GM19328 (cell line): ENCODE measurements around the gene NR3C1.

Source experiments
- ATAC-seq: cut with Tn5 transposase; IDR thresholded peaks from one replicate; pipeline ENCODE4 v1.9.1; 2021; ENCODE audit warnings: mild to moderate bottlenecking, moderate library complexity; ENCODE audit not compliant: unreplicated experiment

Gene NR3C1

DNA sequence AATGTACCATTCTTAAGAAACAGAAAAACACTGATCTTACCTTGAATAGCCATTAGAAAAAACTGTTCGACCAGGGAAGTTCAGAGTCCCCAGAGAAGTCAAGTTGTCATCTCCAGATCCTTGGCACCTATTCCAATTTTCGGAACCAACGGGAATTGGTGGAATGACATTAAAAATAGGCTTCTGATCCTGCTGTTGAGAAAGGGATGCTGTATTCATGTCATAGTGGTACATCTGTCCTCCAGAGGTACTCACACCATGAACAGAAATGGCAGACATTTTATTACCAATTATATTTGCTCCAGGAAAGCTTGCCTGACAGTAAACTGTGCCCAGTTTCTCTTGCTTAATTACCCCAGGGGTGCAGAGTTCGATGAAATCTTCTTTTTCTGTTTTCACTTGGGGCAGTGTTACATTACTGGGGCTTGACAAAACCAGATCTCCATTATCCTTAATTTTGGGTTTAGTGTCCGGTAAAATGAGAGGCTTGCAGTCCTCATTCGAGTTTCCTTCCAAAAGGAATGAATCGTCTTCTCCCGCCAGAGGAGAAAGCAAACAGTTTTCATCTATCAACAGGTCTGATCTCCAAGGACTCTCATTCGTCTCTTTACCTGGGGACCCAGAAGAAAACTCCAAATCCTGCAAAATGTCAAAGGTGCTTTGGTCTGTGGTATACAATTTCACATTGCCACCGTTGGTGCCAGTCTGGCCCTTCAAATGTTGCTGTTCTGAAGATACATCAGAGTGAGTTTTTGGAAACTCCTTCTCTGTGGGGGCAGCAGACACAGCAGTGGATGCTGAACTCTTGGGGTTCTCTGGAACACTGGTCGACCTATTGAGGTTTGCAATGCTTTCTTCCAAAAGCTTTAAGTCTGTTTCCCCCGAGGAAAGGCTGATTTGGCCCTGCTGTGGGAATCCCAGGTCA is 3.6 kb downstream of the NR3C1 start:
- no peak for ATAC-seq

DNA sequence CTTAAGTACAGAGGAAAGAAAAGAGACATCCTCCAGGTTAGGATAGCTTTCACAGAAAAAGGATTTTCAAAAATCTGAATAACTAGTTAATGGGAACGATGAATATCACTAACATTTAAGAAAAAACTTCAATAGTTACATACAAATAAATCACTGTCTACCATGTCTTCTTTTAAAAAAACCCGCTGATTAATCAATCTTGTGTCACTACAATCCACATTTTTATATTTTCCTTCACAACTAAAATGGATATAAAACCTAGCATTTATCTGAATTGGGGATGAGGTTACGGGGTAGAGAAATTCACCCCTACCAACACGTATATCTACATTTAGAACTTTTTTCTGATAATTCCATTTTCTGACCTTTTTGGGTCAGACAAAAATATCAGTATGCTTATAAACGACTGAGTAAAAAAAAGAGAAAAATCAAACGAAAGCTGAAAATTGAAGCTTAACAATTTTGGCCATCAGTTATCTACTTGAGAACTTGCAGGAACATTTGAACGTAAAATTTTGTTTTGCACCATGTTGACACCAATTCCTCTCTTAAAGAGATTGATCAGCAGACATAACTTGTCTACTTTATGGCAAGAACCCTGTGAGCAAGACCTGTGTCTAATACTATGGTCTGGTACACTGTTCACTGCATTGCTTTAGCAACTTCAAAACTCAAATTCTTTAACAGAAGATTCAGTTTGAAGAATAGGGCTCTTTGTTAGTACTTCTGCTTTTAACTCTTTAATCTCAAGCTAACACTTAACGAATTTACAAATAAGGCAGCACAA is 4.8 kb downstream of the NR3C1 start:
- ATAC-seq, result no peak

DNA sequence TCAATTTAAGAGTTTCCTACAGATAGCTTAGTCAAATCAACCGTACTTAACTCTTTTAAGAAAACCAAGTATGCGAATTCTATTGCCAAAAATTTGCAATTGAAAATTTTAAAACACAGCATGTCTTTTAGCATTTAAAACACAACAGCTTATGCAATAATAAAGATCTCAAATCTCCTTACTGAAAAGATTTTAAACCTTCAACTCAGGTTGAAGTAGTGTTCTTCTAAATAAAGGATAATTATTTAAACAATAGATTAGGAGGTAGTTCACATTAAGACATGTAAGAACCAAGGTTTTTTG is 5.5 kb downstream of the NR3C1 start:
- ATAC-seq, result no peak

DNA sequence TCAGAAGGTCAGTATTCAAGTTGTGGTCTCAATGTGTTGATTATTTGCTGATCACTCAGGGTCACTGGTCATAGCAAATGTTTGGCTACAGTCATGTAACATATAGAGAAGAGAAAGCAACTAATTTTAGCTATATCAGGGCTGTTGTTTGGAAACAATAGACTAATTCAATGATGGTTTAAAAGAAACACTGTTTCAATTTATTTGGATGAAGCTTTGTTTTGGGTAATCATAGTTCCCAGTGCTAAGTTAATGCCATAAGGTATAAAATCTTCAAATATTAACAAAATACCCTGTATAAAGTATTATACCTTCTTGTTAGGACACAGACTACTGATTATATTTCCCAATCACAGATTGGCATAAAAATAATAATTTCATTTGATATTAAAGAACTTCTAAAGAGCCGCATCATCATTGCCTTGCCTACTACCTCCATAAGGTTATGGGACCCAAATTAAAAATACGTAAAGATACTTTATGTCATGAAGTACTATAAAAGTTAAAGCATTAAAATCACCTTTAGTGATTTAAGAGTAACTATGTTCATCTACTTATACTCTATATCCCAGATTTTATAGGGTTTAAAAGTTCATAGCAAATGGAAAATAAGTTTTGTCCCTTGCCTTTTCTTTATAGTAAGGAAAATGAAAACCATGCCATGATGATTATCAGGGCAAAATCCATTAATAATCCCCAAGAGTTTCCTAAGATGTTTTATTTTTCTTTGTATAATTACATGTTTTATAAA is 6.0 kb downstream of the NR3C1 start:
- ATAC-seq, result no peak

DNA sequence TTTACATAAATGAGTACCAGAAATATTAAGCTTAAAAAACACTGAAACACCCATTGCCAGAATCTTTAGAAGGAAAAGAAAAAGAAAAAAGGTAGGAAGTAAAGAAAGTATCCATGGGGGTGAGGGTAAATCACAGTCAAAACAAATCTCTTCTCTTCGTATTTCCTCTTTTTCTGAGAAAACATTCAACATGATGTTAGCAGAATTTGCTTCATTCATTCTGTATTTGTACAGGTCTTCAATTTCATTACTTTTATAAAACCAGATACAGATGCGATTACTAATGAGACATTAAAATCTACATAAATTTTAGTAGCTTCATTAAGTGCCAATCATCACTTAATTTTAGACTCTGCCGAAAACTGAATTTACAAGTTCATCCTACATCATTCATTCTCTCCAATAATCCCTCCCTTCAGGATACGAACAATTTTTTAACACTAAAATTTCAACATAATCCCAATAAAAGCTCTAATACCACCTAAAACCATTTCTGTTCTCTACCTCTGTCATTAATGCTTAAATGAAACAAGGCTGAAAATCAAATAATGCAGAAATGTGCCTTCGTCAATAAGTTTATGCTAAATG is 7.0 kb downstream of the NR3C1 start:
- ATAC-seq, result no peak

DNA sequence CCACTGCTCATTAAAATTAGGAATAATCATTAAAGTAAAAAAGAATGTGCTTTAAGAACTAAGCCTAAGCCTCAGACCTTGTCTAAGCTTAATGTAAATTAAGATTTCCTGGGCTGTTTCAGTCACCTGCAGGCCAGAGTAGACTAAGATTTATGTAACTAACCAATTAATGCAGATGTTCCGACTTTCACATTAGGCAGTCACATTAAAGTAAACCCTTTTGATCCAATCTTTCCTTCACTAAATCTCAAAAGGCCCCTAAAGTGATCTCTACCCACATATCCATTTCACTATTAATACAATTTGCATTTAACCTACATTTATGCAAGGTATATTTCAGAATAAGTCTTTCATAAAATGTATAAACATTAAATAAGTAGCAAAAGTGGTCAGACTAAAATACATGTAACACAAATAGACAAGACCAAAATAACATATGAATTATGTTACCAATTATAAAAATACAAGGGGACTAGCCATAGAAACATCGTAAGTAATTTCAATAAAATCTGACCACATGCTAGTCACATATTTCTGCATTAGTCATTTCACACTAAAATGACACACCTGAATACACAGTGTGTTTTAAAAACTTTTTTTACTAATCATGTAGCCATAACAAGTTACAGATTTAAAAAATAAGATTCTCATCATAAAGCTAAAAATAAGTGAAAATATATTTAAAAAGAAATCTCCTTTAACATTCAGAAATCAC is 7.7 kb downstream of the NR3C1 start:
- no peak for ATAC-seq

DNA sequence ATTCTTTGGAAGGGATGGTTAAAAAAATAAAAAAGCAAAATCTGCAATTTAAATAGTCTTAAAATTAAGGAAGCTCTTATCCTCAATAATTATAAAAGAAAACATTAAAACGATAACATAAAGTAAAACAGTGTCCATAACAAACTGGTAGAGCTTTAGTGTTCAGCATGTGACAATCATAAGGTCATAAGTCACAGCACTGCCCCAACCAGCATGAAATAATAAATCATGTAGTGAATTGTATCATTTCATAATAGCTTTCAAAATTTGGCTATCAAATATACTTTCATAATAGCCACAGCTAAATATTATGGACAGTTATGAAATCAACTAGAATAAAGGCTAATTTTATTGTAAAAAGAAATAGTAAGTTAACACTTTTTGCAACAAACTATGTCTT is 10.0 kb downstream of the NR3C1 start:
- ATAC-seq, result no peak

DNA sequence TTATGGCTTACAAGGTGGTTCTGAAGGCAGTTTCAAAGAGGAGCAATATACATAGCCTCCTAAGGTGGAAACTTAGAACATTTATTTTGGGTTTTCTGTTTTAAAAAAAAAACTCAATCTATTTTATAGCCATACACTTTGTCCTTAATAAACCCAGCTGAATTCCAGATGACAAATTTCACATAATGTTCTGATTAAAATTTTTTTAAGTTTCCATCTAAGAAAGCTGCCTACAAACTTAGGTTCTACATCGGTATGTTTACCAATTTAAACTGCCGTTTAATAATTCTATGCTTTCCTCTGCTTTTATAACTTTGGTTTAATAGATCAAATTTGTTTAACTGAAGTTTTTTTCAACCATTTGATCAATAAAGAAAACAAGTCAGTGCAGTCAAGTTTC is 12.5 kb downstream of the NR3C1 start:
- ATAC-seq, result no peak

DNA sequence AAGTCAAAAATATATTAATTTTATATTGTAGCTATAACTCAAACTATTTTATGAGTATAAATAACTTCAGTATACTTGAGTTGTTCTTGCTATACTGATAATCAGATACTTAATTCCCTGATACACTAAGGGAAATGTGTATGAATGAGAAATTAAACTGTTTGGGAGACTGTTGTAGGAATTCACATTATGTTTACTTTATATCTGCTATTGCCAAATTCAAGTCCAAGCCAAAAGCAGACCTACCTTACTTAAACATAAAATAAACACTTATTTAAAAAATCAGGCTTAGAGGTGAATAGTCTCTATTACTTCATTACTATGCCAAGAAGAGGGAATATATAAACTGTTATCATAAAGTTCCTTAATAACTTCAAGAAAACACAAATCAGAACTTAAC is 13.2 kb downstream of the NR3C1 start:
- ATAC-seq, result no peak

DNA sequence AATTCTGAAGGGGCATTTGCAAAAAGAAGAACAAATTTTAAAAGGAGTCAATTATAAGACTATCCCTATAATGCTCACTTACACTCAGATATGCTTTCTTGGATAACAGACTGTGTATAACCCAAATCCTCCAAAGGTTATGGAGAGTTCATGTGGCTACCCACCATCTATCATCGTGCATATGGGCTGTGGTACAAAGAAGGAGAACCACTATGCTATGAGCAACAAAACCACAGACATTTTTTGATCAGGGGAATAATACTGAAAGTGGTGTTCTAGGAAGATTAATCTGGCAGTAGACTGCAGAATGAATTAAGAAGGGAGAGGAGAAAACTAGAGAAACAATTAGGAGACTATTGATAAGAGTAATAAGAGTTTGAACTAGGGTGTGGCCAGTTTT is 16.8 kb downstream of the NR3C1 start:
- ATAC-seq, result no peak

DNA sequence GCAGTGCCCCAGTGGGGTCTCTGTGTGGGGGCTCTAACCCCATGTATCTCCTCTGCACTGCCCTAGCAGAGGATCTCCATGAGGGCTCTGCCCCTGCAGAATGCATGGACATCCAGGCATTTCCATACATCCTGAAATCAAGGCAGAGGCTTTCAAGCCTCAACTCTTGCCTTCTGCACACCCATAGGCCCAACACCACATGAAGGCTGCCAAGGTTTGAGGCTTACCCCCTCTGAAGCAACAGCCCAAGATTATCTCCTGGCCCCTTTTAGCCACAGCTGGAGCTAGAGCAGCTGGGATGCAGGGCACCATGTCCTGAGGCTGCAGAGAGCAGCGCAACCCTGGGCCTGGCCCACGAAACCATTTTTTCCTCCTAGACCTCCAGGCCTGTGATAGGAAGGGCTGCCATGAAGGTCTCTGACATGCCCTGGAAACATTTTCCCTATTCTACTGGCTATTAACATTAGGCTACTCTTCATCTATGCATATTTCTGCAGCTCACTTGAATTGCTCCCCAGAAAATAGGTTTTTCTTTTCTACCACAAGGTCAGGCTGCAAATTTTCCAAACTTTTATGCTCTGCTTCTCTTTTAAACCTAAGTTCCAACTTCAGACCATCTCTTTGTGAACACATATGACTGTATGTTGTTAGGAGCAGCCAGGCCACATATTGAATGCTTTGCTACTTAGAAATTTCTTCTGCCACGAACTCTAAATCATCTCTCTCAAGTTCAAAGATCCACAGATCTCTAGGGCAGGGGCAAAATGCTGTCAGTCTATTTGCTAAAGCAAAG is 18.4 kb downstream of the NR3C1 start:
- ATAC-seq, result no peak

DNA sequence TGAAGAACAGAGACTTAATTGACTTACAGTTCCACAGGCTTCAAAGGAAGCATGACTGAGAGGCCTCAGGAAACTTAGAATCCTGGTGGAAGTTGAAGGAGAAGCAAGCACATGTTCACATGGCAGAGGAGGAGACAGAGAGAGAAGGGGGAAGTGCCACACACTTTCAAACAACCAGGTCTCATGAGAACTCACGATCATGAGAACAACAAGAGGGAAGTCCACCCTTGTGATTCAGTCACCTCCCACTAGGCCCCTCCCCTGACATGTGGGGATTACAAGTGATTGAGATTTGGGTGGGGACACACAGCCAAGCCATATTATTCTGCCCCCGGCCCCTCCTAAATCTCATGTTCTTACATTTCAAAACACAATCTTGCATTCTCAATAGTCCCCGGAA is 19.5 kb downstream of the NR3C1 start:
- no peak for ATAC-seq

DNA sequence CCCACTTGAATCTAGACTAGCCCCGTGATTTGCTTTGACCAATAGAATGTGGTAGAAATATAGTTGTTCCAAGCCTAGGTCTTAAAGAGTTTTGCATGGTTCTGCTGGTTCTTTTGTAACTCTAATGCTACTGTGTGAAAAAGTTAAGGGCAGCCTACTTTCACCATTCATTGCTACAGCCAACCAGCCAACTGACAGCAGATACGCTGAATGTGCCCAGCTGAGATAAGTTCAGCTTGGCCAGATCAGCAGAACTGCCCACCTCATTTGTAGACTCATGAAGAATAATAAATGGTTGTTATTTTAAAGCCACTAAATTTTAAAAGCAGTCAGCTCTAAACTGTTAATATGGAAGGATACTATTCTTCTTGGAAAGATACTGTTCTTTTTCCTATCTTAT is 23.9 kb downstream of the NR3C1 start:
- ATAC-seq, result no peak

DNA sequence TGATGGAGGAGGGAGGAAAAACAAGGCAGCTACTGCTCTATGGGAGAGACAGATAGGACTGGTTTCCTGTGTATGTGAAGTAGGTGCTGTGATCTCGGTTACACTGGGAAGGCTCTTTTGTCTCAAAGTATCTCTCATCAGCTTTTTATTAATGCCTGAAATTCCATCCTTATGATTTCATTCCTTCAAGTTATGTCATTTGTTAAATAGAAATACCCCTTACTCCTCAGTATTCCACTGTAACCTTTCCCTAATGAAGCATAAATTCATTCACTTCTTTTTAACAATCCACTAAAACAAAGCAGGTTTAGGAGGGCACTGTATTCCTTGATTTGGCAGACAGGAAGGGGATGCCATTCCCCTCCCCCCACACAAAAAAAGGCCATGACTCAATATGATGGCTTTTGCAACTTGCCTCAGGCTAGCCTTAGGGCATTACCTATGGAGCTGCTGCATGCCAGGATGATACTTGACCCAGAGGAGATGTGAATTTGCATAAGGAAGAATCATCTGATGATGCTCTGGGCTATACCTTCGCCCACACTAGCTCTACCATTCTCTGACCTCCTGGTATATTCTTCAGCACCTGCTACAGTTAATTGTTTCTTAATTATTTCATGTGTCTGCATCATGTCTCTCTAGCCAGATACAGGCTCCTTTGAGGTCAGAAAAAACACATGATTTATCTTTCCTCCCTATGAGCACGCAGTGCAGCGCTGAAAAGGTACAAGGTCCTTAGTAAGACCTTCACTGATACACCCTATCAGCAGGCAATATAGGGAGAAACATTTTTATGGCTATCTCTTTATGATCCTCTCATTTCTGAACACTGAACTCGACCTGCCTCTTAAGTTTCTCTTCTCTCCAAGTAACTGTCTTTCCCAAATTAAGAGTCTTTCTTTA is 26.3 kb downstream of the NR3C1 start:
- ATAC-seq, result no peak

DNA sequence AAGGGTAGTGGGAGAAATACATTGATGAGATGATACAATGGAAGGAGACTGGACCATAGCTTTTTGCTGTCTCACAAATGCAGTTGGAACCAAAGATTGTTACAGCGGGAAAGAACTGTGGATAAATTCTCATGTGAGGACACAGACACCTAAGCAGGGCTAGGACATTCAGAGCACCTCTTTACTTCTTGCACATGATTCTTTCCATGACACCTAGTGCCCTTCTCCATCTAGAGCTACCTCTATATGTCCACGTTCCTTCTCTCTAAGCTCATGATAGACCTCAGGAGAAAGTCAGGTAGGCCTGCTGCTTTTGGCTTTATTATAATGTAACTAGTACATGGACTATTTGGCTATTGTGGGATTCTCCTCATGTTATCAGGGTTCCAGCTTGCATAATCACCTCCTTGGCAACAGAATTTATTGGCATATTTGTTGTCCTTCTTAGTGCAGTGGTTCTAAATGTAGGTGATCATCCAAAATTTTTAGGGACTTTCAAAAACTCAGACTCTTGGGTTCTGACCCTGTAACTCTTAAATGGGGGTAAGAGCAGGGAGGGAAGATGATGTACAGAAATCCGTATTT is 27.2 kb downstream of the NR3C1 start:
- no peak for ATAC-seq

DNA sequence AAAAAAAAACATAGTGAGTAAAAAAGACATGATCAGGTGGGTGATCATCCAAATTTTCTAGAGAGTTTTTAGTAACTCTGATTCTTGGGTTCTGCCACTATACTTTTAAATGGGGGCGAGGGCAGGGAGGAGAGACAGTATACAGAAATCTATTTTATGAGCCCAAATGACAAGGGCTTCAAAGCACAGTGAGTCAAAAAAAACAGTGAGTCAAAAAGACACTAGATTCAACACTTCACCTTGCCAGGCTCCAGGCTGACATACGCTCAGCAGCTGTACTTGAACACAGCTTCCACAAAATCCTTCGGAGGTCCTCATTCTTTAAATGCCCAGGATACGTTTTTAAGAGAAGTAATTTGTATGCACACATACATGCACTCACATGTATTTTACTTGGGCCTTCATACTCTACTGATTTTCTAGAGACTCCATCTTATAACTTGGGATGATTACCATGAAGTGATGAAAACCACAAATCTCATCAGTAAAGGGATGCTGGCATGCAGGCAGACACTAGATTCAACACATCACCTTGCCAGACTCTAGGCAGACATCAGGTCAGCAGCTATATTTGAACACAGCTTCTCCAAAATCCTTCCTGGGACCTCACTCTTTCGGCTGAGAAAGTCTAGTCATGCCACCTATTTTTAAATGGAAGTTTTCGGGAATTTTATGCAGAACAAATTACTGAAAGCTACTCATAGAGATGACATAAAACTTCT is 28.8 kb downstream of the NR3C1 start:
- no peak for ATAC-seq

DNA sequence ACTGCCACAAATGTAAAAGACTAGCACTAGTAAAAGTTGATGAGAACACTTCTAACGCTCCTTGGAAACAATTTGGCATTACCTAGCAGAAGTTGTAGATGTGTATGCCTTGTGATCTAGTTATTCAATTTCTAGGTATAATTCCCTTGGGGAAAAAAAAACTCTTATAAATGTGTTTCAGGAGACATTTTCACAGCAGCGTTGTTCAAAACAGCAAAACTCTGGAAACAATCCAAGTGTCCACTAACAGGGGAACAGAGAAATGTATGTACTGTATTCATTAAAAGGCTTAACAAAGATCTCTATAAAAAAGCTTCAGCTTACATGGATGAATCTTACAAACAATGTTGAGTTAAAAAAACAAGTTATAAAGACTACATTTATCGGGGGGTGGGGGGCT is 30.4 kb downstream of the NR3C1 start:
- no peak for ATAC-seq
